Endometrial microvascular endothelial cells (primary cell): ENCODE data around the gene JARID2. TPM values are rescaled to one million over a fixed set of nuclear protein-coding genes. Genes with fewer than 3 reads are reported as not detected.
"Not testable (repeated sequence)": the region's sequence is repeated elsewhere in the genome, so short reads cannot be mapped to it uniquely, and the experiment has no call there.

Experiments used
- in situ Hi-C: cut with HindIII; loops from 2 replicates; pipeline ENCODE4 v1.10.0; 2017; ENCODE audit warnings: low sequenced_read_pairs, low pct_unique_long_range_greater_than_20kb; ENCODE audit errors: inconsistent ontology term
- total RNA-seq: library from RNA; depleted of rRNA; stranded (reverse); fragments of >200 nt; gene quantifications from one replicate; pipeline ENCODE4 v1.2.3, GENCODE V29; 2015; ENCODE audit errors: inconsistent ontology term

JARID2 gene
- total RNA-seq, 1 donor from 2014 or later: 3.8 TPM

DNA sequence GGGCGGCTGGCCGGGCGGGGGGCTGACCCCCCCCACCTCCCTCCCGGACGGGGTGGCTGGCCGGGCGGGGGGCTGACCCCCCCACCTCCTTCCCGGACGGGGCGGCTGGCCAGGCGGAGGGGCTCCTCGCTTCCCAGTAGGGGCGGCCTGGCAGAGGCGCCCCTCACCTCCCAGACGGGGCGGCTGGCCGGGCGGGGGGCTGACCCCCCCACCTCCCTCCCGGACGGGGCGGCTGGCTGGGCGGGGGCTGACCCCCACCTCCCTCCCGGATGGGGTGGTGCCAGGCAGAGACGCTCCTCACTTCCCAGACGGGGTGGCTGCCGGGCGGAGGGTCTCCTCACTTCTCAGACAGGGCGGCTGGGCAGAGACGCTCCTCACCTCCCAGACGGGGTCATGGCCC, 169.8 kb downstream of the JARID2 start:
- in situ Hi-C loops: not testable (repeated sequence)

DNA sequence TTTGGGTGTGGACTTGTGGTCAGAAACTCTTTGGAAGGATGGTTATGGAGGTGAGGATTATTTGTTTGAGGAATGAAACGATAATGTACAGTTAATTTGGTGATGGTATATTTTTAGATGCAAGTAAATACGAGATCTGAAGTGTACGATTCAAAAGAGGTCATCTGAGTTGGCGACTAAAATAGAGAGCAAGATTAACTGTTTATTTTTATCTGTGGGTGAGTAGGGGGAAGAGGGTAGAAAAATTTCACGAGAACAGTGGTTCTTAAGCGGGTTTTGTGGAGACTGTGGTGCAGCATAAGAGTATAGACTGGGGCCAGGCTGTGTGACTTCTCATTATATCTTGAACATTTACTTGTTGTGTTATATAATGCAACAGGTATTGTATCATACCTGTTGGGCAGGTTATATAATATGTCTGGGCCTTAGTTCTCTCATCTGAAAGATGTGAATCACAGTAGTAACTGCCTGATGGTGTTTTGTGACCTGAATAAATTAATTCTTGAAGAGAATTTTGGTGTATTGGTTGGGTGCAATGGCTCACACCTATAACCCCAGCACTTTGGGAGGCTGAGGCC, 171.2 kb downstream of the JARID2 start:
- in situ Hi-C loops: no loop called here

DNA sequence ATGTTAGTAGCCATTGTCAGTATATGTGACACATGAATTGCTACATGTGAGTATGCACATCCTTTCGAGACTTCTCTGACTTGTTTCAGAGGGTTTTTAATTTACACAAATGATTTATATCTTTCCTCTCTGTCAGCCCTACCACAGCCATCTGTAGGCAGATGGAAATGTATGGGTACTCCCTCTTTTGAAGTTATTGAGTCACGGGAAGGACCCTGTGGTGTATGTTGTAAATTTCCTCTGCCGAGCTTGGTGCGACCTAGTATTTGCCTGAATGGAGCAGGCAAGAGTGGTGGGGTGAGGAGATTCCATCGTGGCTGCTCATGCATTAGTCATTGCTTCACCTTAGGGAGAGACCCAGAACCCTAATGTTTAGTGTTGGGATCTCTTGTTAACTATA, 171.9 kb downstream of the JARID2 start:
- in situ Hi-C loops: no loop called here

DNA sequence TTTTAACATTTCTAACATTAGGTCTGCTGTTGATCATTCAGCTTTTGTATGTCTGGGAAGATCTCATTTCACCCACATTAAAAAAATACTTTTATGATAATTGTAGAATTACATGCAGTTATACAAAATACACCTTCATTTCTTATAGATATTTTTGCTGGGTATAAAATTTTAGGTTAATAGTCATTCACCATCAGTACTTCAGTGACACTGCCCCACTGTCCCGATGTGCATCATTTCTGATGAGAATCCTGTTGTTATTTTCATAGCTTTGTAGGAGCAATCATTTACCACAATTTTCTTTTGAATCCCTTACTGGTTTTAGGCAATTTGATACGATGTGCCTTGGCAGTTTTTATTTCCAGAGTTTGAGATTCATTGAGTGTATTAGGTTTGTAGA, 173.6 kb downstream of the JARID2 start:
- in situ Hi-C loops: no loop called here

GRCh38 chr6:15420959-15421438, 175.1 kb downstream of the JARID2 start:
- in situ Hi-C loops: no loop called here

DNA sequence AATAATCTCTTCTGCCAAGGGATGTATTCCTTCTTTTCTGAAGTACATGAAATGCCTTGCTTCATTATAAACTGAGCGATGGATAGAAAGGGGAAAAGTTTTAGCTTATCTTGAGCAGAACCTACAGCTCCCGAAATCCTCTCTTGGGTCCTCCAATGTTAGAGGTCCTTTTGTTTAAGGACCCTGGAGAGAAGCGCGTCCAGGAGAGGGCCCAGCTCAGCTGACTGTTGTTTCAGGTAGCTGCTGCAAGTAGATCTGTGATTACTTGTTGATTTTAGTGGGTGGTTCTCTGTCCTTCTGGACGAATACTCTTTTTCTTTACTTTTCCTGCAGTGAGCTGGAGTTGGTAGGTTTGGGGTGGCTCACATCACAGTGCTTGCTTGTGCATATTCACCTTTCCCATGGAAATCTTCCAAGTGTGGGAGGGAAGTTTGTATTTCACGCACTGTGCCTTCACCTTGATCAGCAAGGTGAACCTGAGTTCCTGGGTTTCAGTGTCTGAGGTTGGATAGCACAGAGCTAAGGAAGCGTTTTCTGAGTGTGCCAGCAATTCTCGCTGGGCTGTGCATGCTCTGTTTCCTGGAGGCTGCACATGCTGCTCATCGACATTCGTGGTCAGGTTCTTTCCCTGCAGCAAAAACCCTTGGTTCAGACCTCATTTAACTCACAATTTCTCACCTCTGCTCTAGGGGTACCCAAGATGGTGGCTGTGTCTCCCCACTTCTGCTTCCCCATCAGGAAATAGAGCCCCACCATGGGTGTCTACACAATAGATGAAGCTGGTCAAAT, 176.3 kb downstream of the JARID2 start:
- in situ Hi-C loops: no loop called here

- in situ Hi-C loops: no loop called here
Measured at GRCh38 chr6:15423286-15423993, 177.6 kb downstream of the JARID2 start.

DNA sequence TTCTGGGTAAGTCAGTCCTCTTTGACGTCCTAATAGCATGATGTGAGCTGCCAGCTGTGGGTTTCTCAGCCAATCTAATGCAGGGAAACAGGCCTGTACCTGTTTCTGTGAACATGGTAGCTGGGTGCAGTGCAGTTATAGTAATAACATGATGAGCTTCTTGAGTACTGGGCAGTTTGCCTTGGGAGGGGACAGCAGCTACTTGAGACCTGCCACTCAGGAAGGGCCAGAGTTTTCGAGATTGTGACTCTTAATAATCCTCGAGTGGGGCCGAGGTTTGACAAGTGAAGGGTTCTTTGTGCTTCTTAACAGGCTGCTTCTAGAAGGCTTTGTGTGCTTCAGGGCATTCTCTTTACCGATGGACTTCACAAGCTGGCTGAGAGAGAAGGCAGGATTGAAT, 180.1 kb downstream of the JARID2 start:
- in situ Hi-C loops: no loop called here

GRCh38 chr6:15426395-15426794, 180.5 kb downstream of the JARID2 start:
- in situ Hi-C loops: no loop called here

DNA sequence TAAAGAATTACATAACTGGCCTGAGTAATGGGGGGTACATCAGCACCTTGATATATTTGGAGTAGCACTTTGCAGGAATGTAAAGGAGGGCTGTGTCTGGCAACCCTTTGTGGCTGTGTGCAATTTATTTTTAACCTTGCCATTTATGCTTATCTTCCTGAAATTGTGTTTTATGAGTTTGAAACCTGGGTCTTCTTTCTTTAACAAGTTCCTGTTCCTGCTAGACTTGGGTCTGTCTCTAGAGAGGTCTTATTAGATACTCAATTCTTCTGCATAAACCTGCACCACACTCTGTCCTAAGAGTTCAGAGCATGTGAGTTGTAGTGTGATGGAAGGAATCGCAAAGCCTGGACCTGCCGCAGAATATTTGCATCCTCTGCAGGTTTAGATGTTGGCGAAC, 181.0 kb downstream of the JARID2 start:
- in situ Hi-C loops: no loop called here

DNA sequence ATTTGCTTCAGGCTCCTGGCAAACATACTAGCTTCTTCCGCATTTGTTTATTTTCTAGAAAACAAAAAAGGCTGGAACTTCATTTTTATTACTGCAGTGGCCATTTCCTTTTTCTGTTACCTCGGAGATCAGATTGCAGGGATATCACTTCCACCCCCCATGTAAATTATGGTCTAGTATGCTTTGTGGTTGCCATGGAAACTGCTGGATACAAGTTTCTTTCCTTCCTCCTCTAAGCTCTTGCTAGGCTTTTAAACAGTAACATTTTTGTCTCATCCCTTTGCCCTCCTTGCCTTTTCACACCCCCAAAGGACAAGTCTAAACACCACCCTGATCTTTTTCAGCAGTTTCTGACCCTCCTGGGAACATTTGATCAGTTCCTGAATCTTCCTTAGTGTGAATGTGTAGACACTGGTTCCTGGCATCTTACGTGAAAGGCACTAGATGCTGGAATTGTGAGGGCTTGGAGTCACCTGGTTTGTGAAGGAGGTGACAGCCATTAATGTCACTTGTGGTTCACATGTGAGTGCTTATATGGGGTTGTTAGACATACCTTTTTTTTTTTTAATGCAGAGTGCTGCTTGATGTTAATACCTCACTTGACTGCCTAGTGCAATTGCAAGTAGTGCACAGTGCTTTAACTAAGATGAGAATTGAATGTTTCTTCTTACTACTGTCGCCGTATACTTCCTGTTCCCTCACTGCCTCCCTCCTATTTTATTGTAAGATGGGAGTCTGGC, 181.6 kb downstream of the JARID2 start:
- in situ Hi-C loops: no loop called here

DNA sequence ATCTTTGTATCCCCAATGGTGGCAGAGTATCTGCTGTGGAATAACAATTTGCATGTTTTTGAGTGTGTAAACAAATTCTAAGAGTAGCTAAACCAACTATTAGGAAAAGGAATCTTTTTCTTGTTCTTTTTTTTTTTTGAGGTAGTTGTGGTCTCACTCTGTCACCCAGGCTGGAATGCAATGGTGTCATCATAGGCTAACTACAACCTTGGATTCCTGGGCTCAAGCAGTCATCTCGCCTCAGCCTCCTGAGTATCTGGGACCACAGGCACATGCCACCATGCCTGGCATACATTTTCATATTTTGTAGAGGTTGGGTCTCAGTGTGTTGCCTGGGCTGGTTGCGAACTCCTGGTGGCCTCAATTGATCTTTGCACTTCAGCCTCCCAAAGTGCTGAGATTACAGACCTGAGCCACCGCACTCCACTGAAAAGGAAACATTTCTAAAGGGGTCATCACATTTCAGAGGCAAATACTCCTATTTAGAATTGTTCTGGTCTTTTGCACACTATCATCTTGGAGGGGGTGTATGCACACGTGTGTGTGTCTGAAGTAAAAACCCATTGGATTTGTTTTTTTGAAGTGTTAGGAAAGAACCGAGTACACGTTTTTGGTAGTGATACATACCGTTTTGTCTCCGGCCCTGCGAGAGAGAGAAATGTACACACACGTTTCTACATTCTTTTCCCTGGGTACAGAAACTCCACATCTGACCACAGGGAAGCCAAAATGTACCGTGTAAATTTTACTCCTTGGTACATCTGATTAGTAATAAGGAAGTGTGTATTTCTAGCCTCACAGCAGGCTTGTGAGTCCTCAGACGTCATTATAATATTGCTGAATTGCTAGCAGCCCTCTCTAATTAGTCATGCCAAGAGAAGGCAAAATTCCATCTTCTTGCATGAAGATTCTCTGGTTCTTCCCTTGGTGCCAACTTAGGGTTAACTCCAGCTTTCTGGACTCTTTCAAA, 183.6 kb downstream of the JARID2 start:
- in situ Hi-C loops: no loop called here

DNA sequence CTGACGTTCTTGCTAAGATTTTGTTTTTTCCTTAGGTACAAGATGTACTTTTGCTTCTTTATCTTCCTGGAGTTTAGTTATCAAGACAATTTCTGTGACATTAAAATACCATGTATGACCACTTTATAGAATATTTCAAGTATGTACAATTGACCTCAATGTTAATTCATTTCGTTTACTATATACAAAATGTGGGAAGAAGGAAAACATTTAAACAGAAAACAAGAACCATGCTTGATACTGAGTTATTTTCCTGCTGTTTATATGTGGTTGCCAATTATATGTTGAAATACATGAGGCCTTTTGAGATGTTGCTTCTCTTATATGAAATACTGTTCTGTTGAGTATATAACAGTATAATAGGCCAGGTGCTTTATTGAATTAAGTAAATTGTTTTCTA, 184.3 kb downstream of the JARID2 start:
- in situ Hi-C loops: no loop called here

- in situ Hi-C loops: no loop called here
Measured at GRCh38 chr6:15430931-15431405, 185.1 kb downstream of the JARID2 start.

- in situ Hi-C loops: no loop called here
Measured at GRCh38 chr6:15431762-15432483, 186.1 kb downstream of the JARID2 start.

GRCh38 chr6:15433511-15433861, 187.6 kb downstream of the JARID2 start:
- in situ Hi-C loops: no loop called here

- in situ Hi-C loops: no loop called here
Measured at GRCh38 chr6:15434263-15434662, 188.4 kb downstream of the JARID2 start.
